HG03196 (cell line): ENCODE measurements around the gene GLI1.
"Not testable (repeated sequence)": the region's sequence is repeated elsewhere in the genome, so short reads cannot be mapped to it uniquely, and the experiment has no call there.

Experiments
- ATAC-seq: cut with Tn5 transposase; IDR thresholded peaks from one replicate; pipeline ENCODE4 v1.9.1; 2021; ENCODE audit not compliant: unreplicated experiment

The GLI1 gene

GRCh38 chr12:57441393-57441792 lies 18.2 kb upstream of the GLI1 start:
- ATAC-seq, result not testable (repeated sequence)

GRCh38 chr12:57441846-57442427 lies 17.6 kb upstream of the GLI1 start:
- no peak for ATAC-seq

- ATAC-seq, result not testable (repeated sequence)
These were observed 15.2 kb upstream of the GLI1 start for GRCh38 chr12:57444337-57444736.

- ATAC-seq, result no peak
These were observed 14.8 kb upstream of the GLI1 start for GRCh38 chr12:57444744-57445143.

GRCh38 chr12:57446292-57446960 lies 13.2 kb upstream of the GLI1 start:
- no peak for ATAC-seq

GRCh38 chr12:57448669-57449068 lies 10.9 kb upstream of the GLI1 start:
- ATAC-seq, result no peak

- no peak for ATAC-seq
These were observed 10.2 kb upstream of the GLI1 start for GRCh38 chr12:57449375-57449774.

GRCh38 chr12:57450057-57450456 lies 9.5 kb upstream of the GLI1 start:
- ATAC-seq, result no peak

- no peak for ATAC-seq
These were observed 8.3 kb upstream of the GLI1 start for GRCh38 chr12:57451233-57451778.

- no peak for ATAC-seq
These were observed 7.2 kb upstream of the GLI1 start for GRCh38 chr12:57452181-57452936.

- no peak for ATAC-seq
These were observed 6.6 kb upstream of the GLI1 start for GRCh38 chr12:57452937-57453509.

GRCh38 chr12:57454213-57454565 lies 5.4 kb upstream of the GLI1 start:
- ATAC-seq, result no peak

GRCh38 chr12:57454566-57455373 lies 4.8 kb upstream of the GLI1 start, which contains the start of gene INHBE:
Gene INHBE (plus strand): TSS chr12:57455307. CDS start chr12:57455537, 230 bp downstream.
- no peak for ATAC-seq

GRCh38 chr12:57455374-57456144 lies 4.0 kb upstream of the GLI1 start:
- ATAC-seq, result no peak

- ATAC-seq, result no peak
These were observed 3.4 kb upstream of the GLI1 start for GRCh38 chr12:57456145-57456700.

GRCh38 chr12:57456737-57457490 lies 2.7 kb upstream of the GLI1 start:
- no peak for ATAC-seq

- no peak for ATAC-seq
These were observed 925 bp upstream of the GLI1 start for GRCh38 chr12:57458665-57459054.

GRCh38 chr12:57459055-57459749 lies 383 bp upstream of the GLI1 start:
- peak; percentile 50 for ATAC-seq

- no peak for ATAC-seq
These were observed 841 bp downstream of the GLI1 start for GRCh38 chr12:57460468-57460784.
